Suprapubic skin (tissue), 4 donors: ENCODE results near the gene IER3. TPM values are rescaled to one million over a fixed set of nuclear protein-coding genes. Genes with fewer than 3 reads are reported as not detected.

Experiments
- DNase-seq, 2 donors: peaks; one replicate each; pipeline ENCODE4 v3.0.0-alpha.2; 2019; ENCODE audit warnings: low spot score in 2 of 2
- H3K27ac ChIP-seq: fragments of 200-600 bp; sonication (generic); one replicate; pipeline ENCODE4 v1.5.1; 2019
- H3K27me3 ChIP-seq: fragments of 200-600 bp; sonication (generic); one replicate; pipeline ENCODE4 v1.5.1; 2019
- H3K36me3 ChIP-seq: fragments of 200-600 bp; sonication (generic); one replicate; pipeline ENCODE4 v1.5.1; 2019
- H3K4me1 ChIP-seq: fragments of 200-600 bp; sonication (generic); one replicate; pipeline ENCODE4 v1.5.1; 2019
- H3K4me3 ChIP-seq: fragments of 200-600 bp; sonication (generic); one replicate; pipeline ENCODE4 v1.5.1; 2019; ENCODE audit warnings: mild to moderate bottlenecking
- H3K9me3 ChIP-seq: fragments of 200-600 bp; sonication (generic); one replicate; pipeline ENCODE4 v1.5.1; 2019
- EP300 ChIP-seq: sonication (generic); formaldehyde crosslinking; IDR thresholded peaks from one replicate; pipeline ENCODE4 v1.6.1; 2017; ENCODE audit warnings: antibody characterized with exemption
- POLR2A ChIP-seq, 2 donors: fragments of 450-650 bp; IDR thresholded peaks; one replicate each; pipeline ENCODE4 v1.6.1; 2017; ENCODE audit warnings: antibody characterized with exemption in 2 of 2, mild to moderate bottlenecking in 2 of 2, moderate library complexity in 2 of 2
- POLR2AphosphoS5 ChIP-seq, 3 donors: sonication (generic); formaldehyde crosslinking; IDR thresholded peaks; one replicate each; pipeline ENCODE4 v1.6.1; 2017; ENCODE audit warnings: antibody characterized with exemption in 3 of 3
- WGBS: methylation state at CpG from one replicate; pipeline ENCODE4 v1.1.5; 2018; 5-methylcytosine and 5-hydroxymethylcytosine counted together
- total RNA-seq, 4 donors: library from RNA; depleted of rRNA; stranded (reverse); fragments of >200 nt; gene quantifications; one replicate each; pipeline ENCODE4 v1.1.0, GENCODE V29; 2016
- TF ChIP-seq, protein P1 (sequence below), 2 donors: fragments of 200-600 bp in 1 of 2; fragments of 450-650 bp in 1 of 2; sonication (generic) in 1 of 2; IDR thresholded peaks; one replicate each; pipeline ENCODE4 v1.5.1; 2016 to 2019; ENCODE audit warnings: antibody characterized with exemption in 2 of 2, mild to moderate bottlenecking in 1 of 2, moderate library complexity in 1 of 2

IER3 gene
- total RNA-seq, 4 donors from 2014 or later = 22.0 to 86.2 (median 45.8) TPM

- peak in 1 of 2 donors; percentile 23 for TF ChIP-seq POLR2A (IDR thresholded peaks at IDR 0.05)
- TF ChIP-seq EP300 = no peak
- peak; percentile 66 to 95 (median 93) for TF ChIP-seq POLR2AphosphoS5 (IDR thresholded peaks at IDR 0.05)
- TF ChIP-seq, protein P1, sequence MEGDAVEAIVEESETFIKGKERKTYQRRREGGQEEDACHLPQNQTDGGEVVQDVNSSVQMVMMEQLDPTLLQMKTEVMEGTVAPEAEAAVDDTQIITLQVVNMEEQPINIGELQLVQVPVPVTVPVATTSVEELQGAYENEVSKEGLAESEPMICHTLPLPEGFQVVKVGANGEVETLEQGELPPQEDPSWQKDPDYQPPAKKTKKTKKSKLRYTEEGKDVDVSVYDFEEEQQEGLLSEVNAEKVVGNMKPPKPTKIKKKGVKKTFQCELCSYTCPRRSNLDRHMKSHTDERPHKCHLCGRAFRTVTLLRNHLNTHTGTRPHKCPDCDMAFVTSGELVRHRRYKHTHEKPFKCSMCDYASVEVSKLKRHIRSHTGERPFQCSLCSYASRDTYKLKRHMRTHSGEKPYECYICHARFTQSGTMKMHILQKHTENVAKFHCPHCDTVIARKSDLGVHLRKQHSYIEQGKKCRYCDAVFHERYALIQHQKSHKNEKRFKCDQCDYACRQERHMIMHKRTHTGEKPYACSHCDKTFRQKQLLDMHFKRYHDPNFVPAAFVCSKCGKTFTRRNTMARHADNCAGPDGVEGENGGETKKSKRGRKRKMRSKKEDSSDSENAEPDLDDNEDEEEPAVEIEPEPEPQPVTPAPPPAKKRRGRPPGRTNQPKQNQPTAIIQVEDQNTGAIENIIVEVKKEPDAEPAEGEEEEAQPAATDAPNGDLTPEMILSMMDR (IDR thresholded peaks at IDR 0.05) = no peak
- H3K9me3 ChIP-seq = no peaks in the 10 kb centered on the region
- peaks cover 55% of the 10 kb centered on the region for H3K4me1 ChIP-seq
- peak; percentile 98 to 99 for DNase-seq
- peaks cover 29% of the 10 kb centered on the region for H3K36me3 ChIP-seq
- under 1% methylated on average over 30 of the region's 66 CpGs for WGBS
- no peaks in the 10 kb centered on the region for H3K27me3 ChIP-seq
- peak within 1 kb of the TSS; percentile 96 for H3K27ac ChIP-seq
- H3K4me3 ChIP-seq = peak within 1 kb of the TSS; percentile 79
Measured at GRCh38 chr6:30742316-30743098, 1.8 kb downstream of the IER3 start, which contains the start of gene FLOT1. Gene FLOT1, minus strand, starts transcription at chr6:30742687. Its CDS starts 498 bp downstream, at chr6:30742189.

DNA sequence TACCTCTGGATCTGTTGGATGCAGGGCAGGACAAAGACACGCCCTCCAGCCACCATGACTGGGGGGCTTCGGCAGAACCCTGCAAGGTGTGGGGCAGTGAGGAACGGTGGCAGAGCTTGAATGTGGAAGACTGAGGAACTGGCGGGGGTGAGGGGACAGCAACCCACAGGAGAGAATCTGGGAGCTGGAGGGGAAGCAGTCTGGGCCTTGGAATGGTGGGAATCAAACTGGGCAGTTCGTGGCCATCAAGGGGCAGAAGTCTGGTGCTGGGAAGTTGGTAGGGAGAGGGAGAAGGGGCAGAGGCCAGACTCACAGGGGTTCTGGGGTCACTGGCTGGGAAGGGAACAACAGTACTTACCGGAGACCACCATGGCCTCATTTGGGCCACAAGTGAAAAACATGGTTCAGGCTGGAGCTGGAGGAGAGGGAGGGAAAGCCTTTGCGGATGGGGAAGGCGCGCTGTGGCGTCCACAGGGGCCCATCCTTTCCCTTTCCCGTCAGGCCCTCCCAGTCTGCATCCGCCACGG, 2.5 kb downstream of the IER3 start:
- Histone ChIP-seq H3K36me3 (peaks cover 35% of the 10 kb centered on the region), H3K9me3 (no peaks in the 10 kb centered on the region), H3K4me3 (peak overlapping the region; percentile 79), H3K27ac (peak overlapping the region; percentile 96), H3K27me3 (no peaks in the 10 kb centered on the region), H3K4me1 (peaks cover 61% of the 10 kb centered on the region)
- DNase-seq = no peak
- 10% methylated on average over 13 of the region's 13 CpGs for WGBS
- no peak for TF ChIP-seq POLR2AphosphoS5 (IDR thresholded peaks at IDR 0.05)
- TF ChIP-seq POLR2A (IDR thresholded peaks at IDR 0.05) = no peak
- TF ChIP-seq, protein P1 (IDR thresholded peaks at IDR 0.05) = no peak
- no peak for TF ChIP-seq EP300

DNA sequence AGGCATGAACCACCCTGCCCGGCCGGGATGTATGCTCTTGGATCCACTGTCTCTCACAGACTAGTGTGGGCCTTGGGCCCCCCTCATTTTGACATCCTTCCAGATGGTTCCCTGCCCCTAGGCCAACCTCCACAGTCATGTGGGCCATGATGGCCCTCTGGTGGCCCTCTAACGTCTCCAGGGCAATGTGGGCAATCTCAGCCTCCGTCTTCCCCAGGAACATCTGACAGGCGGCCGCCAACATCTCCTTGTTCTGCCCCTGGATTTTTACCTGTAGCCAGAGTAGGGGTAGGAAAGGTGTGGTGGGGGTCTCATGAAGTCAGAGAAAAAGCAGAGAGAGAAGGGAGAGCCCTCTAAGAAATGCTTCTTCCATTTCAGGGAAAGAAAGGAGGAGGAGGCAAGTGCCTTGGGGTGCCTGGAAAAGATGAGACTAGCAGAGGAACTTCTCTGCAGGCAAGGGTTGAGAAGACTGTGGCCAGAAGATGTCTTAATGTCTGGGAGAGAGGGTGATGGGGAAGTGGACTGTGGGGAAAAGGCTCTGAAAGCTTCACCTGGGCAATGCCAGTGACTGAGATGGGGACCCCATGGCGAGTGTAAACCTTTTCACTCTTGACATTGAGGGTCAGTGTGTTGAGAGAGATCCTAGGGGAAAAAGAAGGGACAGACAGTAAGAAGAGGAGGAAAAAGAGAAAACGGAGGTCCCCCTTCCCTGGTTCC, 3.1 kb downstream of the IER3 start:
- Histone ChIP-seq H3K27me3 (no peaks in the 10 kb centered on the region), H3K9me3 (no peaks in the 10 kb centered on the region), H3K27ac (peak overlapping the region; percentile 96), H3K4me1 (peaks cover 64% of the 10 kb centered on the region), H3K4me3 (peak overlapping the region; percentile 79), H3K36me3 (peaks cover 38% of the 10 kb centered on the region)
- DNase-seq = no peak
- TF ChIP-seq, protein P1 (IDR thresholded peaks at IDR 0.05) = no peak
- no peak for TF ChIP-seq EP300
- no peak for TF ChIP-seq POLR2A (IDR thresholded peaks at IDR 0.05)
- no peak for TF ChIP-seq POLR2AphosphoS5 (IDR thresholded peaks at IDR 0.05)
- WGBS = 72% methylated on average over 8 of the region's 8 CpGs

DNA sequence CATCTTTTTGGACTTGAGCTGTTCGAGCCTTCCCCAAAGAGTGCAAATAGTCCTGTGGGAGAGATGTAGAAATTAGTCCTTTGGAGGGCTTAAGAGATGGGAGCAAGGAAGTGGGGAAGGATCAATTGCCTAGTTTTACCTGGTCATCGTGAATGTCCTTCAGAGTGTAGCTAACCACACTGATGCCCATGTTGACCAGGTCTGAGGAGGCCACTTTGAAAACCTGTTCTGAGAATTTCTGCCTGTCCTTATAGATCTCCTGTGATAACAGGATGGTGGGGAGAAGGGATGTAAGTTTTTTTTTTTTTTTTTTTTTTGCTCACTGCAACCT, 3.8 kb downstream of the IER3 start:
- 94% methylated on average over 2 of the region's 2 CpGs for WGBS
- DNase-seq = no peak
- peaks cover 44% of the 10 kb centered on the region for H3K36me3 ChIP-seq
- peaks cover 64% of the 10 kb centered on the region for H3K4me1 ChIP-seq
- H3K27ac ChIP-seq = no peak overlapping the region
- H3K9me3 ChIP-seq = no peaks in the 10 kb centered on the region
- TF ChIP-seq EP300 (no peak), POLR2AphosphoS5 (IDR thresholded peaks at IDR 0.05) (no peak), POLR2A (IDR thresholded peaks at IDR 0.05) (no peak)
- TF ChIP-seq, protein P1 (IDR thresholded peaks at IDR 0.05) = no peak
- H3K27me3 ChIP-seq = no peaks in the 10 kb centered on the region
- no peak overlapping the region for H3K4me3 ChIP-seq

DNA sequence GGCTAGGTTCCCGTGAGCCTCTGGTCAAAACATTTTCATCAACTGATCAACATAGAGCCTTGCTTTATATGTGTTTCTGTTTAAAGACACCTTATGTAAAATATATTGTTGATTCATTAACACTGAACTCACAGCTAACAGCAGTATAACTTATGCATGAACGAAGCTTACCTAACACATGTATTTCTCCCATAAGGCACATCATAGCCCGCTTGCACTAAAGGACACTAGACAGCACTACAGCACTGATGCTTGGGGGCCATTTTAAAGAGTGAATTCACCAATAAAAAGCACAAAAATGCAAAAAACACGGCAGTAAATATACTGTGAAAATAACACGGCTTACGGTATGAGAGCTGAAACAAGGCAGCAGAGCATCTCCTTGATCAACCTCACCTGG, 5.8 kb downstream of the IER3 start:
- Histone ChIP-seq H3K27ac (no peak overlapping the region), H3K9me3 (no peaks in the 10 kb centered on the region), H3K36me3 (peaks cover 54% of the 10 kb centered on the region), H3K4me1 (peaks cover 50% of the 10 kb centered on the region), H3K27me3 (no peaks in the 10 kb centered on the region), H3K4me3 (no peak overlapping the region)
- 87% methylated on average over 6 of the region's 6 CpGs for WGBS
- TF ChIP-seq POLR2AphosphoS5 (IDR thresholded peaks at IDR 0.05) = no peak
- no peak for TF ChIP-seq EP300
- TF ChIP-seq, protein P1 (IDR thresholded peaks at IDR 0.05) = no peak
- TF ChIP-seq POLR2A (IDR thresholded peaks at IDR 0.05) = no peak
- no peak for DNase-seq
